ENCODE measurements around the gene ACY1. TPM values are rescaled to one million over a fixed set of nuclear protein-coding genes. Genes with fewer than 3 reads are reported as not detected.

Gene ACY1
- total RNA-seq, 2 experiments from 2014 or later: 4.9 TPM

DNA sequence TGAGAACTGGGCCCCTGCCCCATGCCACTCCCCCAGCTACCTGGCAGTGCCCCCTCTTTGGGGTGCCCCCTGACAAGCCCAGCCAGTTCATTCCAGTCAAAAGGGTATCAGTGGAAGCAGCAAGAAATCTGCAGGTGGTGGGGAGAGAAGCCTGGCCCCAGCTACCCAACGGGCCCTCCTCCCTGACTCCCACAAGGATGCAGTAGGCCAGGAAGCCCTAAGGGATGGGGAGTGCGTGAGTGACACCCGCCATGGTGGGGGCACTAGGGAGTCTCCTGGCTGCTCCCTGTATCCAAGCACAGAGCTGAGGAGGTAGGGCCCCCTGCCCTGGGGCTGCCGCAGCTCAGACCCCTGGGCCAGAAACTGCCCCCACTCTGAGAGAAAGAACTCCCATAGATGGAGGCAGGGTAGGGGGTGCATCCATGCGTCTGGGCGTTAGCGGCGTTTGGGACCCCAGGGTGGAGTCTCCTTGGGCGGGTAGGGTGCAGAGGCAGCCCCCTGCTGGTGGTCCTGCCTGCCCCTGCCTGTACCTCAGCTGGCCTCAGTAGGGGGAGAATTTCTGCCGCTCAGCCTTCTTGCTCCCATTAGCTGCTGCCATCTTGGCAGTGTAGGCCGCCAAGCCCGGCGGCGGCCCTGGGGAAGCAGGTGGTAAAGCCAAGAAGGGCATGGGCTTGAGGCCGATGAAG is 25.7 kb upstream of the ACY1 start:
- peaks cover 19 to 28% of the 10 kb centered on the region in 2 experiments for H3K27me3 ChIP-seq (ENCODE audit: control insufficient read depth in 1 of 2, insufficient read depth in 2 of 2, low read length in 2 of 2)
- TF ChIP-seq, protein P1, sequence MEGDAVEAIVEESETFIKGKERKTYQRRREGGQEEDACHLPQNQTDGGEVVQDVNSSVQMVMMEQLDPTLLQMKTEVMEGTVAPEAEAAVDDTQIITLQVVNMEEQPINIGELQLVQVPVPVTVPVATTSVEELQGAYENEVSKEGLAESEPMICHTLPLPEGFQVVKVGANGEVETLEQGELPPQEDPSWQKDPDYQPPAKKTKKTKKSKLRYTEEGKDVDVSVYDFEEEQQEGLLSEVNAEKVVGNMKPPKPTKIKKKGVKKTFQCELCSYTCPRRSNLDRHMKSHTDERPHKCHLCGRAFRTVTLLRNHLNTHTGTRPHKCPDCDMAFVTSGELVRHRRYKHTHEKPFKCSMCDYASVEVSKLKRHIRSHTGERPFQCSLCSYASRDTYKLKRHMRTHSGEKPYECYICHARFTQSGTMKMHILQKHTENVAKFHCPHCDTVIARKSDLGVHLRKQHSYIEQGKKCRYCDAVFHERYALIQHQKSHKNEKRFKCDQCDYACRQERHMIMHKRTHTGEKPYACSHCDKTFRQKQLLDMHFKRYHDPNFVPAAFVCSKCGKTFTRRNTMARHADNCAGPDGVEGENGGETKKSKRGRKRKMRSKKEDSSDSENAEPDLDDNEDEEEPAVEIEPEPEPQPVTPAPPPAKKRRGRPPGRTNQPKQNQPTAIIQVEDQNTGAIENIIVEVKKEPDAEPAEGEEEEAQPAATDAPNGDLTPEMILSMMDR (IDR thresholded peaks at IDR 0.05): no peak
- peaks cover 29% of the 10 kb centered on the region for H3K27me3 Mint-ChIP-seq
- peaks cover 6% of the 10 kb centered on the region for H3K4me1 Mint-ChIP-seq (ENCODE audit: low read depth)
- H3K27ac Mint-ChIP-seq: no peak overlapping the region
- intact Hi-C loops (cut with DNase I, micrococcal nuclease): no loop called here
- no peaks in the 10 kb centered on the region for H3K9me3 Mint-ChIP-seq
- H3K4me1 ChIP-seq (ENCODE audit: insufficient read depth, low read length): peaks cover 20% of the 10 kb centered on the region
- H3K36me3 Mint-ChIP-seq (ENCODE audit: low read depth): peaks cover 4% of the 10 kb centered on the region
- ChIA-PET POLR2A (interaction anchor here (0.9 to 1.3 kb wide), 2 partner anchors 26 to 38 kb away, joined by 3 to 4 read pairs; partner anchors contain the start of genes ACY1 and RPL29), CTCF (interaction anchor here (1.1 to 2.2 kb wide), 2 partner anchors 16 kb away, joined by 3 to 5 read pairs; partner anchors contain the start of genes ABHD14B and RRP9)
- ATAC-seq (ENCODE audit: poor library complexity): no peak
- H3K36me3 ChIP-seq (ENCODE audit: insufficient read depth, low read length): peaks cover 2% of the 10 kb centered on the region
- no peak overlapping the region for H3K4me3 ChIP-seq (ENCODE audit: low read length)
- H3K4me3 Mint-ChIP-seq: no peak overlapping the region
- peaks cover 0 to 6% of the 10 kb centered on the region in 2 experiments for H3K9me3 ChIP-seq (ENCODE audit: control insufficient read depth in 1 of 2, insufficient read depth in 1 of 2, low read length in 2 of 2)
- no peak overlapping the region for H3K27ac ChIP-seq (ENCODE audit: low read depth in 1 of 2, low read length in 2 of 2)
- no peak for DNase-seq

DNA sequence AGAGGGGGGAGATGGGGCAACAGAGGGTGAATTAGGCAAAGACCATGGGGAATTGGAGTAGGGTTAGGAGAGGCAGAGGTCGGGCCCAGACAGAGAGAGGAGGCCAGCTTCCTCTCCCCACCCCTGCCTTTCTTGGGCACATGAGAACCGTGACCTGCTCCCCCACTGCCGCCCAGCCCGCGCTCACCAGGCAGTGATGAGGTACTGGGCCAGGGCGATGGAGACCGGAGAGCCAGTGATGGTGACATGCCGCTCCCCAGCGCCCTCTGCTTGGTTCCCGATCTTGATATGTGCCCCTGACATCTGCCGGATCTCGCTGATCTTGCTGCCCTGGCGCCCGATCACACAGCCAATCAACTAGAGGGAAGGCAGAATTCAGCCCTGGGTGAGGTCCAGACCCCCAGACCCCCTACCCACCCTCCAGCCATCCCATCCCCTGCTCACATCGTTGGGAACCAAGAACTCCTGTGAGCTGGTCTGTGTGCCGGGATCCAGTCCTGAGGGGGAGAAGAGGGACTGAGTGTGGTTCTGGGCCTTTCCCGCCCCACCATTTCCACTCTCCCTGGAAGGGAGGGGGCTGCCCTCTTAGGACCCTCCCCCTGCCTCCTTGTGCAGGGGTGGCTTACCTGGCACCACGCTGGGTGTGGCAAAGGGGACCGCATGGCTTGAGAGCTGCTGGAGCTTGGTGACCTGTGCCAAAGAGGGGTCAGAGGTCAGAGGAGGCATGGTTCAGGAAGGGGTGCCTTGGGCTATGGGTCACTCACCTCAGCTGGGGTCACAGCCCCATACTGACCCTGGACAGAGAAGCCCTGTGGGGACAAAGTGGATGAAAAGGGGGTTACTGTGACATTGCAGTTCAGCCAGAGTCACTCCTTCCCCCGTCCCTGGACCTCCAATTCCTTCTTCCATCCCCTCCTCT is 24.5 kb upstream of the ACY1 start:
- TF ChIP-seq, protein P1 (IDR thresholded peaks at IDR 0.05): no peak
- Histone ChIP-seq H3K9me3 (ENCODE audit: control insufficient read depth in 1 of 2, insufficient read depth in 1 of 2, low read length in 2 of 2) (peaks cover 0 to 6% of the 10 kb centered on the region in 2 experiments), H3K27me3 (ENCODE audit: control insufficient read depth in 1 of 2, insufficient read depth in 2 of 2, low read length in 2 of 2) (peaks cover 16 to 26% of the 10 kb centered on the region in 2 experiments), H3K36me3 (ENCODE audit: insufficient read depth, low read length) (peaks cover 2% of the 10 kb centered on the region), H3K27ac (ENCODE audit: low read depth in 1 of 2, low read length in 2 of 2) (no peak overlapping the region), H3K4me1 (ENCODE audit: insufficient read depth, low read length) (peaks cover 20% of the 10 kb centered on the region), H3K4me3 (ENCODE audit: low read length) (no peak overlapping the region)
- no peak overlapping the region for H3K4me3 Mint-ChIP-seq
- H3K4me1 Mint-ChIP-seq (ENCODE audit: low read depth): peaks cover 5% of the 10 kb centered on the region
- DNase-seq: no peak
- H3K9me3 Mint-ChIP-seq: no peaks in the 10 kb centered on the region
- ATAC-seq (ENCODE audit: poor library complexity): no peak
- H3K36me3 Mint-ChIP-seq (ENCODE audit: low read depth): peaks cover 4% of the 10 kb centered on the region
- no peak overlapping the region for H3K27ac Mint-ChIP-seq
- POLR2A ChIA-PET: no interaction called here
- CTCF ChIA-PET: interaction anchor here (2.2 kb wide), 1 partner anchor 15 kb away, joined by 5 read pairs; the partner anchor contains the start of gene ABHD14B
- intact Hi-C loops (cut with DNase I, micrococcal nuclease): no loop called here
- H3K27me3 Mint-ChIP-seq: peaks cover 20% of the 10 kb centered on the region

DNA sequence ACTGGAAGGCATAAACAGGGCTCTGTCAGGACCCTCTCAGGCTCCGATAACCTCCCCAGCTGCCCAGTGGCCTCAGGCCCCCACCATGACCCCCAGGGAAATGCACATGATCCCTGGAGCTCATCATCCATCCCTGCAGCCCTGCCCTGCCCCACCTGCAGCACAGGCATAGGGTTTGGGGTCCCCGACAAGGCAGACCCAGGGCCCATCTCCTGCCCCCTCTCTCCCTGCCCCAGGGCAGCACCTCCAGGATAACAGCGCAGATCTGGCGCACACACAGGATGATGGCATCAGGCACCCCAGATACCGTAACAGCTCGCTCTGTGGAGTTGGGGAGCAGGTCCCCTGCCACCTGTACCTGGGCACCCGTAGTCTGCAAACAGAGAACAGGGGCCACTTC is 23.7 kb upstream of the ACY1 start:
- no peak overlapping the region for H3K4me3 Mint-ChIP-seq
- no peaks in the 10 kb centered on the region for H3K9me3 Mint-ChIP-seq
- H3K36me3 ChIP-seq (ENCODE audit: insufficient read depth, low read length): peaks cover 2% of the 10 kb centered on the region
- H3K27ac ChIP-seq (ENCODE audit: low read depth in 1 of 2, low read length in 2 of 2): no peak overlapping the region
- ChIA-PET CTCF (no interaction called here), POLR2A (no interaction called here)
- H3K9me3 ChIP-seq (ENCODE audit: control insufficient read depth in 1 of 2, insufficient read depth in 1 of 2, low read length in 2 of 2): peaks cover 0 to 6% of the 10 kb centered on the region in 2 experiments
- H3K36me3 Mint-ChIP-seq (ENCODE audit: low read depth): peaks cover 4% of the 10 kb centered on the region
- H3K4me1 ChIP-seq (ENCODE audit: insufficient read depth, low read length): peaks cover 20% of the 10 kb centered on the region
- TF ChIP-seq, protein P1 (IDR thresholded peaks at IDR 0.05): no peak
- no peak overlapping the region for H3K27ac Mint-ChIP-seq
- peaks cover 12% of the 10 kb centered on the region for H3K27me3 Mint-ChIP-seq
- intact Hi-C loops (cut with DNase I, micrococcal nuclease): no loop called here
- H3K4me3 ChIP-seq (ENCODE audit: low read length): no peak overlapping the region
- no peak for ATAC-seq (ENCODE audit: poor library complexity)
- H3K4me1 Mint-ChIP-seq (ENCODE audit: low read depth): no peaks in the 10 kb centered on the region
- no peak for DNase-seq
- H3K27me3 ChIP-seq (ENCODE audit: control insufficient read depth in 1 of 2, insufficient read depth in 2 of 2, low read length in 2 of 2): peaks cover 17 to 18% of the 10 kb centered on the region in 2 experiments
